Urothelium cell line (cell line): Measurements from ENCODE around the gene PLEKHG7.
"Not testable (repeated sequence)": the region's sequence is repeated elsewhere in the genome, so short reads cannot be mapped to it uniquely, and the experiment has no call there.

ENCODE experiments used
- DNase-seq: peaks from one replicate; pipeline ENCODE4 v3.0.0; 2011; ENCODE audit warnings: low spot score, mixed read lengths
- FAIRE-seq: peaks from 2 replicates; lab custom pipeline; 2011; peaks lifted over from hg19 to GRCh38; lab: Jason Lieb, UNC

Gene PLEKHG7

GRCh38 chr12:92702754-92703679 is at the start of gene PLEKHG7:
TSS of gene PLEKHG7 (plus strand) at chr12:92702989. CDS start at chr12:92706632, 3,643 bp downstream.
- FAIRE-seq (no peak), DNase-seq (no peak)

- FAIRE-seq, DNase-seq: not testable (repeated sequence)
Observed at GRCh38 chr12:92654256-92654655, 48.5 kb upstream of the PLEKHG7 start.

GRCh38 chr12:92654929-92655328 is 47.9 kb upstream of the PLEKHG7 start:
- no peak for FAIRE-seq
- no peak for DNase-seq

GRCh38 chr12:92656911-92657310 is 45.9 kb upstream of the PLEKHG7 start:
- DNase-seq (no peak), FAIRE-seq (no peak)

GRCh38 chr12:92657770-92658169 is 45.0 kb upstream of the PLEKHG7 start:
- FAIRE-seq (no peak), DNase-seq (no peak)

- FAIRE-seq (no peak), DNase-seq (no peak)
Observed at GRCh38 chr12:92658611-92659010, 44.2 kb upstream of the PLEKHG7 start.

- no peak for FAIRE-seq
- no peak for DNase-seq
Observed at GRCh38 chr12:92661269-92661668, 41.5 kb upstream of the PLEKHG7 start.

GRCh38 chr12:92665496-92665895 is 37.3 kb upstream of the PLEKHG7 start:
- DNase-seq (no peak), FAIRE-seq (no peak)

- no peak for DNase-seq
- no peak for FAIRE-seq
Observed at GRCh38 chr12:92668739-92669138, 34.0 kb upstream of the PLEKHG7 start.

- not testable (repeated sequence) for FAIRE-seq
Observed at GRCh38 chr12:92671524-92671923, 31.3 kb upstream of the PLEKHG7 start.

GRCh38 chr12:92673756-92674155 is 29.0 kb upstream of the PLEKHG7 start:
- DNase-seq, result no peak
- no peak for FAIRE-seq

More at GRCh38 chr12:92671524-92671923, 31.3 kb upstream of the PLEKHG7 start:
- not testable (repeated sequence) for DNase-seq

GRCh38 chr12:92674500-92674899 is 28.3 kb upstream of the PLEKHG7 start:
- DNase-seq (no peak), FAIRE-seq (no peak)

GRCh38 chr12:92675092-92675865 is 27.5 kb upstream of the PLEKHG7 start:
- DNase-seq (peak; percentile 7), FAIRE-seq (no peak)

- FAIRE-seq (no peak), DNase-seq (no peak)
Observed at GRCh38 chr12:92676710-92677109, 26.1 kb upstream of the PLEKHG7 start.

- FAIRE-seq, result no peak
- no peak for DNase-seq
Observed at GRCh38 chr12:92690601-92691000, 12.2 kb upstream of the PLEKHG7 start.

GRCh38 chr12:92695056-92695455 is 7.7 kb upstream of the PLEKHG7 start:
- DNase-seq, result no peak
- no peak for FAIRE-seq

- FAIRE-seq (no peak), DNase-seq (no peak)
Observed at GRCh38 chr12:92695577-92695976, 7.2 kb upstream of the PLEKHG7 start.

GRCh38 chr12:92696216-92696615 is 6.6 kb upstream of the PLEKHG7 start:
- no peak for FAIRE-seq
- no peak for DNase-seq

- DNase-seq, result no peak
- no peak for FAIRE-seq
Observed at GRCh38 chr12:92698474-92698873, 4.3 kb upstream of the PLEKHG7 start.

- DNase-seq, result no peak
- FAIRE-seq, result no peak
Observed at GRCh38 chr12:92701441-92701840, 1.3 kb upstream of the PLEKHG7 start.

- no peak for DNase-seq
- no peak for FAIRE-seq
Observed at GRCh38 chr12:92703786-92704185, 997 bp downstream of the PLEKHG7 start.

GRCh38 chr12:92706594-92706993 is 3.8 kb downstream of the PLEKHG7 start:
- FAIRE-seq, result no peak
- no peak for DNase-seq
